Measurements from ENCODE around the gene BICRA.

The BICRA gene

DNA sequence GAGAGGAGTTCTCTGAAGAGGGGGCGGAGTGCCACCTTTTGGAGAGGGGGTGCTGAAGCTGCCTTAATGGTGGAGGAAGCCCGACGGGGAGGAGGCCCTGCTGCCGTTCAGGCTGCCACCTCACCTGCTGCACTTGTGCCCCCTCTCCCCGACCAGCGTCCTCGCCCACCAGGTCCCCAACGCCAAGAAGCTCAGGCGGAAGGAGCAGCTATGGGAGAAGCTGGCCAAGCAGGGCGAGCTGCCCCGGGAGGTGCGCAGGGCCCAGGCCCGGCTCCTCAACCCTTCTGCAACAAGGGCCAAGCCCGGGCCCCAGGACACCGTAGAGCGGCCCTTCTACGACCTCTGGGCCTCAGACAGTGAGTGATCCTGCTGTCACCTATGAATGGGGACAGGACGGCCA is 141.8 kb downstream of the BICRA start:
- TF ChIP-seq, protein P1, sequence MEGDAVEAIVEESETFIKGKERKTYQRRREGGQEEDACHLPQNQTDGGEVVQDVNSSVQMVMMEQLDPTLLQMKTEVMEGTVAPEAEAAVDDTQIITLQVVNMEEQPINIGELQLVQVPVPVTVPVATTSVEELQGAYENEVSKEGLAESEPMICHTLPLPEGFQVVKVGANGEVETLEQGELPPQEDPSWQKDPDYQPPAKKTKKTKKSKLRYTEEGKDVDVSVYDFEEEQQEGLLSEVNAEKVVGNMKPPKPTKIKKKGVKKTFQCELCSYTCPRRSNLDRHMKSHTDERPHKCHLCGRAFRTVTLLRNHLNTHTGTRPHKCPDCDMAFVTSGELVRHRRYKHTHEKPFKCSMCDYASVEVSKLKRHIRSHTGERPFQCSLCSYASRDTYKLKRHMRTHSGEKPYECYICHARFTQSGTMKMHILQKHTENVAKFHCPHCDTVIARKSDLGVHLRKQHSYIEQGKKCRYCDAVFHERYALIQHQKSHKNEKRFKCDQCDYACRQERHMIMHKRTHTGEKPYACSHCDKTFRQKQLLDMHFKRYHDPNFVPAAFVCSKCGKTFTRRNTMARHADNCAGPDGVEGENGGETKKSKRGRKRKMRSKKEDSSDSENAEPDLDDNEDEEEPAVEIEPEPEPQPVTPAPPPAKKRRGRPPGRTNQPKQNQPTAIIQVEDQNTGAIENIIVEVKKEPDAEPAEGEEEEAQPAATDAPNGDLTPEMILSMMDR (IDR thresholded peaks at IDR 0.05; ENCODE audit: borderline replicate concordance, extremely low read depth, low read length, poor library complexity, severe bottlenecking) = no peak
- TF ChIP-seq EZH2 (IDR thresholded peaks at IDR 0.05; ENCODE audit: borderline replicate concordance, low read depth, low read length, severe bottlenecking) = no peak
- H3K4me2 ChIP-seq (ENCODE audit: insufficient read depth, low read length) = no peak overlapping the region

DNA sequence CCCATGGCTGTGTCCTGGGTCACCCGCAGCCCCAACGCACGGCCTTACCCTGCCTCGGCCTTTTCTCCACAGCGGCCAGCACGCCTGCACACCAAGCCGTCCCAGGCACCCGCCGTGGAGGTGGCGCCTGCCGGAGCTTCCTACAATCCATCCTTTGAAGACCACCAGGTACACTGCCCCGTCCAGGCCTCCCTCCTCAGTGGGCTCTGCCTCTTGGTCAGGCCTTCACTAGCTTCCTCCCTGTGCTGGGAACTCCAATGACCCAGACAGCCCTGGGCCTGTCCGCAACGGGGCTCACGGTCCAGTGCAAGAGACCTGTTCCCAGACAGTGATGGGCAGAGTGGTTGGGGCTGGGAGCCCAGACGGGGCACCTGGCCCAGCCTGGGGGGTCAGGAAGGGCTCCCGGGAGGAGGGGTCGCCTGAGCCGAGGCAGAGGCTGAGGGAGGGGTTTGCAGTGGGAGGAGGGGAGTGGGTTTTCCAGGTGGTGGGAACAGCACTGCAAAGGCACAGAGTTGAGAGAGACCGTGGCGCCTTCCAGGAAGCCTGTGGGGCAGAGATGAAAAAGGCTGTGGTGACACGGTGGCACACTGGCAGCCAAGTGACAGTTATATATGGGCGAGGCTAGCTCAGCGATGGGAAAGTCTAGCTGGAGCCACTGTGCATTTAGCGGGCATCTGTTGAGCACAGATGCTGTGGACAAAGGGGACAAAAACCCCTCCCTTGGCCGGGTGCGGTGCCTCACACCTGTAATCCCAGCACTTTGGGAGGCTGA is 143.7 kb downstream of the BICRA start:
- no peak overlapping the region; the same call in 1 of the 2 replicates for H3K27ac ChIP-seq (ENCODE audit: low read length)
- H3K9me3 ChIP-seq (ENCODE audit: insufficient read depth, low read length, severe bottlenecking) = no peaks in the 10 kb centered on the region
- no peak overlapping the region for H3K4me3 ChIP-seq (ENCODE audit: low read depth in 1 of 2, low read length in 2 of 2)
- ATAC-seq (ENCODE audit: insufficient read depth, low read depth) = peak; percentile 59
- H3K9ac ChIP-seq (ENCODE audit: low read depth, low read length) = no peak overlapping the region
- H4K20me1 ChIP-seq (ENCODE audit: insufficient read depth, low read length) = peaks cover 72% of the 10 kb centered on the region
- H3K4me2 ChIP-seq (ENCODE audit: insufficient read depth, low read length) = no peak overlapping the region
- peaks cover 4% of the 10 kb centered on the region; the same call in 1 of the 2 replicates for H3K4me1 ChIP-seq (ENCODE audit: insufficient read depth, low read length)
- H2AFZ ChIP-seq (ENCODE audit: low read depth, low read length) = no peak overlapping the region
- peaks cover 92% of the 10 kb centered on the region for H3K36me3 ChIP-seq (ENCODE audit: insufficient read depth, low read length)
- TF ChIP-seq, protein P1 (IDR thresholded peaks at IDR 0.05; ENCODE audit: borderline replicate concordance, extremely low read depth, low read length, poor library complexity, severe bottlenecking) = no peak
- TF ChIP-seq EZH2 (IDR thresholded peaks at IDR 0.05; ENCODE audit: borderline replicate concordance, low read depth, low read length, severe bottlenecking) = no peak
- peaks cover 20% of the 10 kb centered on the region for H3K79me2 ChIP-seq (ENCODE audit: insufficient read depth, low read length)
- peak; percentile 37 for DNase-seq
- H3K27me3 ChIP-seq (ENCODE audit: insufficient read depth, low read length, poor library complexity) = no peaks in the 10 kb centered on the region

More for the DNA sequence above, 141.8 kb downstream of the BICRA start:
- H3K9me3 ChIP-seq (ENCODE audit: insufficient read depth, low read length, severe bottlenecking) = no peaks in the 10 kb centered on the region
- no peak overlapping the region for H3K9ac ChIP-seq (ENCODE audit: low read depth, low read length)
- no peak for ATAC-seq (ENCODE audit: insufficient read depth, low read depth)
- H3K4me1 ChIP-seq (ENCODE audit: insufficient read depth, low read length) = peaks cover 19% of the 10 kb centered on the region
- no peak overlapping the region for H3K4me3 ChIP-seq (ENCODE audit: low read depth in 1 of 2, low read length in 2 of 2)
- DNase-seq = no peak
- no peak overlapping the region for H3K27ac ChIP-seq (ENCODE audit: low read length)
- no peaks in the 10 kb centered on the region for H3K27me3 ChIP-seq (ENCODE audit: insufficient read depth, low read length, poor library complexity)
- peaks cover 85% of the 10 kb centered on the region for H3K36me3 ChIP-seq (ENCODE audit: insufficient read depth, low read length)
- peaks cover 59% of the 10 kb centered on the region for H4K20me1 ChIP-seq (ENCODE audit: insufficient read depth, low read length)
- no peak overlapping the region for H2AFZ ChIP-seq (ENCODE audit: low read depth, low read length)
- peaks cover 37% of the 10 kb centered on the region for H3K79me2 ChIP-seq (ENCODE audit: insufficient read depth, low read length)

All from DND-41 (cell line).